Lower leg skin (tissue), 4 donors: ENCODE measurements around the gene CALHM5. TPM values are rescaled to one million over a fixed set of nuclear protein-coding genes. Genes with fewer than 3 reads are reported as not detected.

Experiments used
- DNase-seq, 2 donors: peaks; one replicate each; pipeline ENCODE4 v3.0.0-alpha.2; 2019; ENCODE audit warnings: low spot score in 2 of 2
- H3K4me3 ChIP-seq: fragments of 200-600 bp; sonication (generic); 2 replicates; pipeline ENCODE4 v1.5.1; 2017; ENCODE audit warnings: mild to moderate bottlenecking, low read depth; ENCODE audit not compliant: poor library complexity, severe bottlenecking
- POLR2A ChIP-seq, 2 donors: fragments of 450-650 bp; IDR thresholded peaks; one replicate each; pipeline ENCODE4 v1.6.1; 2016 to 2017; ENCODE audit warnings: antibody characterized with exemption in 2 of 2, mild to moderate bottlenecking in 1 of 2, moderate library complexity in 1 of 2
- WGBS, 2 donors: methylation state at CpG; one replicate each; pipeline ENCODE4 v1.1.5; 2018; 5-methylcytosine and 5-hydroxymethylcytosine counted together
- intact Hi-C: fragments of 100-400 bp; cut with DNase I; formaldehyde crosslinking; loops from one replicate; pipeline ENCODE4 v1.15.0; 2023; ENCODE audit warnings: low total_unique reads
- total RNA-seq, 4 donors: library from RNA; depleted of rRNA; stranded (reverse); fragments of >200 nt; gene quantifications; one replicate each; pipeline ENCODE4 v1.1.0, GENCODE V29; 2016
- TF ChIP-seq, protein P1 (sequence below), 3 donors: fragments of 450-650 bp; IDR thresholded peaks; one replicate each; pipeline ENCODE4 v1.5.1; 2016; ENCODE audit warnings: antibody characterized with exemption in 3 of 3, mild to moderate bottlenecking in 3 of 3, moderate library complexity in 2 of 3

CALHM5 gene
- total RNA-seq, 4 donors from 2014 or later = 0.34 to 3.9 (median 1.7) TPM

DNA sequence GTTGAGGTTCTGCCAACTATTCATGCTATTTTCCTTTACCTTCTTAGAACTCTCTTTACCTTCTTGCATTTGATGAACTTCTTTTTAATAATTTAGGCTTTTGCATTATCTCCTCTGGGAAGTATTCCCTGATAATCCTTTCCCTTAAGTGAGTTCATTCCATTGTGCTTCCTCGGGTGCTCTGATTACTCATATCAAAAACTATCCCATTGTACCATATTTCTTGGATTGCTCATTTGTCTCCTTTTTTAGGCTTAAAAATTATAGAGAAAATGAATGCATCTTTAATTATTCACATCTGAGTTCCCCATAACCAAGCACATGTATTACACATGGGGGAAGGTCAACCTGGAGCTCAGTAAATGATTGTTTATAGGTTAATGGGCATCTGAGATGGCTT lies 44.6 kb downstream of the CALHM5 start:
- intact Hi-C loops = no loop called here
- DNase-seq = no peak
- 74 to 81% methylated on average over 1 of the region's 1 CpG for WGBS, 2 donors
- no peak for TF ChIP-seq POLR2A (IDR thresholded peaks at IDR 0.05)
- TF ChIP-seq, protein P1, sequence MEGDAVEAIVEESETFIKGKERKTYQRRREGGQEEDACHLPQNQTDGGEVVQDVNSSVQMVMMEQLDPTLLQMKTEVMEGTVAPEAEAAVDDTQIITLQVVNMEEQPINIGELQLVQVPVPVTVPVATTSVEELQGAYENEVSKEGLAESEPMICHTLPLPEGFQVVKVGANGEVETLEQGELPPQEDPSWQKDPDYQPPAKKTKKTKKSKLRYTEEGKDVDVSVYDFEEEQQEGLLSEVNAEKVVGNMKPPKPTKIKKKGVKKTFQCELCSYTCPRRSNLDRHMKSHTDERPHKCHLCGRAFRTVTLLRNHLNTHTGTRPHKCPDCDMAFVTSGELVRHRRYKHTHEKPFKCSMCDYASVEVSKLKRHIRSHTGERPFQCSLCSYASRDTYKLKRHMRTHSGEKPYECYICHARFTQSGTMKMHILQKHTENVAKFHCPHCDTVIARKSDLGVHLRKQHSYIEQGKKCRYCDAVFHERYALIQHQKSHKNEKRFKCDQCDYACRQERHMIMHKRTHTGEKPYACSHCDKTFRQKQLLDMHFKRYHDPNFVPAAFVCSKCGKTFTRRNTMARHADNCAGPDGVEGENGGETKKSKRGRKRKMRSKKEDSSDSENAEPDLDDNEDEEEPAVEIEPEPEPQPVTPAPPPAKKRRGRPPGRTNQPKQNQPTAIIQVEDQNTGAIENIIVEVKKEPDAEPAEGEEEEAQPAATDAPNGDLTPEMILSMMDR (IDR thresholded peaks at IDR 0.05) = no peak
- no peak overlapping the region for H3K4me3 ChIP-seq

DNA sequence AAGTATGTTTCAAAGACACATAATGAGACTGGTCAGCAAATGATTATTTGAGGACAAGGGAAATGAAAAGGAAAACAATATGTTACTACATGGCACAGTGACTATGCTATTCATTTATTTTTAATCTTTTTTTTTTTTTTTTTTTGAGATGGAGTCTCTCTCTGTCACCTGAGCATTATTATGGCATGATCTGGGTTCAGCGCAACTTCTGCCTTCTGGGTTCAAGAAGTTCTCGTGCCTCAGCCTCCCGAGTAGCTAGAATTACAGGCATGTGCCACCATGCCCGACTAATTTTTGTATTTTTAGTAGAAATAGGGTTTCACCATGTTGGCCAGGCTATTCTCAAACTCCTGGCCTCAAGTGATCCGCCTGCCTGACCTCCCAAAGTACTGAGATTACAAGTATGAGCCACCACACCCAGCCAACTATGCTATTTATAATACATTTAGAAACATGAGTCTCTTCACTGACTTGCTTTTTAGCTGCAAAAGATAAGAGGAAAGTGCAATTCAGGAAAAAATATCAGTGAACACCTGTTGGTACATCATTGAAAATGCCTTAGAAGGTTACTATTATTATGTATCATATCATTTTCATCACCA lies 45.5 kb downstream of the CALHM5 start:
- 90 to 95% methylated on average over 5 of the region's 5 CpGs for WGBS, 2 donors
- no peak for DNase-seq
- TF ChIP-seq, protein P1 (IDR thresholded peaks at IDR 0.05) = no peak
- TF ChIP-seq POLR2A (IDR thresholded peaks at IDR 0.05) = no peak
- no peak overlapping the region for H3K4me3 ChIP-seq
- intact Hi-C loops = no loop called here

DNA sequence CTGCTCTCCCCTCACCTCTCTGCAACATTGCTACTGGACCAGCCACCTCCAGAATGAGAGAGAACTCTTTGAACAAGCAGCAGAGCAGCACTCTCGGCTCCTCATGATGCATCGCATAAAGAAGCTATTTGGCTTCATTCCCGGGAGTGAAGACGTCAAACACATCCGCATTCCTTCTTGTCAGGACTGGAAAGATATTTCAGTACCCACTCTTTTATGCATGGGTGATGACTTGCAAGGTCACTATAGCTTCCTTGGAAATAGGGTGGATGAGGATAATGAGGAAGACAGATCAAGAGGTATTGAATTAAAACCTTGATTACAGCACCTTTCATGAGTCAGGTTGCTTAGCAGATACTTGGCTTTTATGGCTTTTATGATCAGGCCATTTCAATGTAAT lies 46.5 kb downstream of the CALHM5 start:
- 14 to 31% methylated on average over 5 of the region's 5 CpGs for WGBS, 2 donors
- no peak for TF ChIP-seq POLR2A (IDR thresholded peaks at IDR 0.05)
- TF ChIP-seq, protein P1 (IDR thresholded peaks at IDR 0.05) = no peak
- DNase-seq = no peak
- intact Hi-C loops = no loop called here
- H3K4me3 ChIP-seq = no peak overlapping the region

- no peak for DNase-seq
- TF ChIP-seq, protein P1 (IDR thresholded peaks at IDR 0.05) = no peak
- no peak for TF ChIP-seq POLR2A (IDR thresholded peaks at IDR 0.05)
- 70 to 71% methylated on average over 2 of the region's 2 CpGs for WGBS, 2 donors
- H3K4me3 ChIP-seq = no peak overlapping the region
- intact Hi-C loops = no loop called here
These were observed 48.7 kb downstream of the CALHM5 start for GRCh38 chr6:116560130-116560529.

- no peak overlapping the region for H3K4me3 ChIP-seq
- intact Hi-C loops = no loop called here
These were observed 50.1 kb downstream of the CALHM5 start for GRCh38 chr6:116561377-116562018.

More at GRCh38 chr6:116561377-116562018, 50.1 kb downstream of the CALHM5 start:
- peak; percentile 80 to 94 for DNase-seq
- TF ChIP-seq, protein P1 (IDR thresholded peaks at IDR 0.05) = no peak
- no peak for TF ChIP-seq POLR2A (IDR thresholded peaks at IDR 0.05)
- WGBS, 2 donors = 40% methylated on average over 9 of the region's 9 CpGs
